CD4-positive, alpha-beta T cell treated with Interleukin-4 for 4 hours (primary cell): ENCODE results near the gene PPP2R3A.
"Not testable (repeated sequence)": the region's sequence is repeated elsewhere in the genome, so short reads cannot be mapped to it uniquely, and the experiment has no call there.

ENCODE experiments used
- DNase-seq: peaks from one replicate; pipeline ENCODE4 v3.0.0-alpha.2; 2020

Gene PPP2R3A

GRCh38 chr3:136171097-136171542 lies 205.6 kb downstream of the PPP2R3A start:
- no peak for DNase-seq

DNA sequence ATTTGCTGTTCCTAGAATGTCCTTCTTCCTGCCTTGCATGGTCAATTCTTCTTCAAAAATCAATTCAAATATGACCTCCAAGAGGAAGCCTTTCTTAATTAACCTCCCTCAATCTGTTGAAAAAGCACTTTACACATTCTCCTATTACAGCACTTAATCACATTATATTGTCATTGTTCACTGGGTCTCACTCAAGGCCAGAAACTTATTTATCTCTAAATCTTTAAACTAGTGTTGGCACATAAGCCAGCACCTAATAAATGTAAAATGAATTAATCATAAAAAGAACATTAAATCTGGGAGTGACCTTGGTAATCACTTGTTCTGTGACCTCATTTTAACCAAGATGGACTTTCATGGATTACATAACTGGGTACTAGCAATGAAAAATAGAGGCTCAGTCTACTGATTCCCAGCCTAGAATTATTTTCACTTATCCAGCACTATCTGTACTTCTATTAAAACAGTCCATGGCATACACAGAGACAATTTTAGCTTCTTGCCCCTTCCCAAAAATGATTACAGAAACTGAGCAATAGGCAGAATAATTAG lies 208.5 kb downstream of the PPP2R3A start:
- no peak for DNase-seq

GRCh38 chr3:136177876-136178275 lies 212.3 kb downstream of the PPP2R3A start:
- DNase-seq: no peak

DNA sequence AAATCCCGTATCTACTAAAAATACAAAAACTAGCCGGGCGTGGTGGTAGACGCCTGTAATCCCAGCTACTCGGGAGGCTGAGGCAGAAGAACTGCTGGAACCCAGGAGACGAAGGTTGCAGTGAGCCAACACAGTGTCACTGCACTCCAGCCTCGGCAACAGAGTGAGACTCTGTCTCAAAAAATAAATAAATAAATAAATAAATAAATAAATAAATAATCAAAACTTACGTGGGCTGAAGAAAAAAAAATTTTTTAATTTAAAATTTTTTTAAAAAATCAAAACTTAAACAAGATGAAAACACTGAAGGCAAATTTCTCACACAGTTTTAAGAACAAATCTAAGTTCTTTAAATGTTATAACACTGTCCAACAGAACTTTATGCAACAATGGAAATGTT lies 216.2 kb downstream of the PPP2R3A start:
- DNase-seq: no peak

- DNase-seq: no peak
Measured at GRCh38 chr3:136184703-136185102, 219.2 kb downstream of the PPP2R3A start.

- DNase-seq: no peak
Measured at GRCh38 chr3:136186344-136186743, 220.8 kb downstream of the PPP2R3A start.

DNA sequence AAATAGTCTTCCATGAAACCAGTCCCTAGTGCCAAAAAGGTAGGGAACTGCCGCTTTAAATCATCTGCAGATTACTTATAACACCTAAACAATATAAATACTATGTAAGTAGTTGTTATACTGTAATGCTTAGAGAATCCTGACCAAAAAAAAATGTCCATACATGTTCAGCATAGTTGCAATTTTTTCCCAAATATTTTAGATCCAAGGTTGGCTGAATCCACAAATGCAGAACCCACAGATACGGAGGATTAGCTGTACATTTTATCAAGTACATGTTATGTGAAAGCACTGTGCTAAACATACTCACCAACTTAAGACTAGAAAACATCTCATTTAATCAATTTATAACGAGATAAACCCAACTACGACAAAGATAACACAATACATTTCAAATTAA lies 221.3 kb downstream of the PPP2R3A start:
- DNase-seq: no peak

DNA sequence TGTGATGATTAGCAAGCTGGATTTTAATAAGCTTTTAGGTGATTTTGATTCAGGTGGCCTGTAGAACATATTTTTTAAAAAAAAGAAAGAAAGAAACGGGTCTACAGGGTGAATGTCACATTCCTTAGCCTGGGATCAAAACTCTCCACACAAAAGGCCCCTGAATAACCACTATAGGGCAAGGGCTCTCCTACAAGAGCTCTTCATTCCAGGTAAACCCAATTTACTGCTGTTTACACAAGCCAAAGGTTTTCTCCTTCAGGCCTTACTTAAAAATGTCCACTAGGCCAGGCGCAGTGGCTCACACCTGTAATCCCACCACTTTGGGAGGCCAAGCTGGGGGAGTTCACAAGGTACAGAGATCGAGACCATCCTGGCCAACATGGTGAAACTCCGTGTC lies 222.3 kb downstream of the PPP2R3A start:
- no peak for DNase-seq

GRCh38 chr3:136189043-136189442 lies 223.5 kb downstream of the PPP2R3A start:
- no peak for DNase-seq

DNA sequence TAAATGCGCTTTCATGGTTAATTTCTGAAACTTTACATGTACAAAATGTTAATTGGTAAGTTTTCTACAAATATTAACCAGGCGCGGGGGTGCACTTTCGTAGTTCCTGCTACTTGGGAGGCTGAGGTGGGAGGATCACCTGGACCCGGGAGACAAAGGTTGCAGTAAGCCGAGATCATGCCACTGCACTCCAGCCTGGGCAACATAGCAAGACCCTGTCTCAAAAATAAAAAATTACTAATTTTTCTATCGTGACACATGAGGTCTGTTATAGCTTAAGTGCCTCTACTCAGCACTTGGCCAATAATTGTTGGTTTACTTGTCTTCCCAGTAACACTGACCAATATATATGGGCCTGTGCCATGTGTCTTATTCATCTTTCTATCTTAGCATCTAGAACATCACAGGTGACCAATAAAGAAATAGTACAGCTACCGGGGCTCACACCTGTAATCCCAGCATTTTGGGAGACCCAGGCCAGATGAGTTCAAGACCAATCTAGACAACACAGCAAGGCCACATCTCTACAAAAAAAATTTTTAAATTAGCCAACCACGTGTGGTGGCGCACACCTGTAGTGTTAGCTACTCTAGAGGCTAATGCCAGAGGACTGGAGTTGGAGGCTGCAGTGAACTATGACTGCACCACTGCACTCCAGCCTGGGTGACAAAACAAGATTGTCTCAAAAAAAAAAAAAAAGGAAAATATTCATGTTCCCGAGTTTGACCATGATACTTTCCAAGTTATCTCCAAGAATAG lies 224.5 kb downstream of the PPP2R3A start:
- DNase-seq: no peak

DNA sequence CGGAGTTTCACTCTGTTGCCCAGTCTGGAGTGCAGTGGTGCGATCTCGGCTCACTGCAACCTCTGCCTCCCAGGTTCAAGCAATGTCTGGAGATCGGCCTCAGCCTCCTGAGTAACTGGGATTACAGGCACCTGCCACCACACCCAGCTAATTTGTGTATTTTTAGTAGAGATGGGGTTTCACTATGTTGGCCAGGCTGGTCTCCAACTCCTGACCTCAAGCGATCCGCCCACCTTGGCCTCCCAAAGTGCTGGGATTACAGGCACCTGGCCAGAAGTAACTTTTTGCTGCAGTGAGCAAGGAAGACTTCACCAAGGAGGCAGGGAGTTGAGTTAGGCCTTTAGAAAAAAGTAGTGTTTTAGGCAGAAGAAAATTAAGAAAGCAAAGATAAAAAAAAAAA lies 226.7 kb downstream of the PPP2R3A start:
- not testable (repeated sequence) for DNase-seq

GRCh38 chr3:136192831-136193230 lies 227.3 kb downstream of the PPP2R3A start:
- DNase-seq: no peak

DNA sequence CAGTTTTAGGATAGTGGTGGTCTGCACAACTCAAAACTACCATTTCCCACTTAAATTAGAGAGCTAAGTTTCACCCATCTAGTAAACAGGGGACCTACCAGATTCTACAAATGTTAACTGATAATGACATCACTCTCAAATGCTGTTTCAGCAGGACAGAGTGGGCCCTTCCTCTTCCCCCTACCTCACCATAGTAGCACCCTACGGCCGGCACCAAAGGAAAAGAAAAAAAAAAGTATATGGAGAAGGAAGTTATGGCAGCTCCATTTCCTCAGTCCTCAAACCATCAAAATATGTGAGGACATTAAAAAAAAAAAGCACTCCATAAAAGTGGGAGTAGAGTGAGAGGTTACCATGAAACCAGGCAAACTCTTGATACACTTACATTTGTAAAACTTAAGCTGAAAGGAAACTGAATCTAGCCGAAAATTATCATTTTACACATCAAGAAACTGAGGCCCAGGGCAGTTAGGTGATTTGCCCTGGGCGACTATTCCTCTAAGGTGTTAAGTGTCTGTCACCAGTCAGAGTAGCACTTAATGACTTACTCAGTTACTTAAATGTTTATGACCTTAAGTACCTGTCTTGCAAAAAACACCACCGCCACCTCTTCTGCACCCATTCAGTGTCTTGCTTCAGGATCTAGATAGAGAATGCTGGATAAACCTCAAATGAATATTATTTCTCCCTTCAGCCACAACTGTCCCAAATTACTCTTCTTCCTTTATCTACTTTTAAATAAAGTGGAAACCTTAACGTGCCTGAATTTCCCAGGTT lies 227.9 kb downstream of the PPP2R3A start:
- no peak for DNase-seq

DNA sequence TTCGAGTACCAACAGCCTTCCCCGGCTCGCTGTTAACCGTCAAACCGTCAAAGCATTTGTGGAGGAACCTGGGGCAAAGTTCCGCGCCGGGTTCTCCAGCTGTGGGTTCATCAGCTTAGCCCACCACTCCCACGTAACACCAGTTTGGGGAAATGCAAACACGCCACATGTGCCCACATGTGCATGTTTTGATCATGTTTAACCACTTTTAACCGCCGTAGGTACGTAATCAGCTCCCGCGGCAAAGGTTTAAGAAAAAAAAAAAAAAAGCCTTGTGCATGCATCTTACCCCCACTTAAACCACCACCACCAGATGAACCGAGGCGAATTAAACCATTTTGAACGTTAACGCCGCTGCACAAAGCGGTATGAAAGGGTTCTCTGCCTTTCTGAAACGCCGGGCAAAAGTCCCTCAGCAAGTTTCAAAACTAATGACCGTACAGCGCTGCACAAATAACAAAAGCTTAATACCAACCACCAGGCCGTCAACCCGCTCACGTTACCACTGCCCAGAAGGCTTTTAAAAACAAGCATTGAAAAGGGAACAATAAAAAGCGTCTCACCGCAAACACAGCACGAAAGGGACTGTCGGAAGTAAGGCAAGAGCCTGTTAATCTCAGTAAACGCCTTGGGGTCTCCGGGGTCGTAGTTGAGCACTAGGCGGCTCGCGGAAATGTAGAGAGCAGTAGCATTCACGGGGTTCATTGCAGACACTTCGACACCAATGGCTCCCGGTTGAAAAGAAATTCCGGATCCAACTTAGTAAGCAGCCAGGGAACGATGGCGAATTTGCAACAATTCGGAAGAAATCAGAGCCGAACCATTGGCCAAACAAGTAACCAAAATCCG lies 229.1 kb downstream of the PPP2R3A start:
- peak; percentile 67 for DNase-seq

- peak; percentile 75 for DNase-seq
Measured at GRCh38 chr3:136195258-136196063, 229.9 kb downstream of the PPP2R3A start.

DNA sequence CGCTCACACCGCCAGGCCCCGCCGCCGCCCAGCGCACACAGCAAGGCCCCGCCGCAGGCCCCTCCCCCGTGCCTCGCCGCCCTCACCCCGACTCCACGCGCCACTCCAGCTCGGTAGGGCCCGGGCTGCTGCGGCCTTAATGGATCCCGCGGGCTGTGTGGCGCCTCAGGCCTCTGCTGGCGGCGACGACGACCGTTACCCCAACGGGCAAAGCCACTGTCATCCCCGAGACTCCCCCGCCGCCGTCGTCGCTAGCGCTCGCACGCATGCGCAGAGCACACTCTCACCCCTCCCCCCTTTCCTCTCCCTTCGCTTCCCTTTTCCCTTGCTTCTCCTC lies 230.5 kb downstream of the PPP2R3A start, which contains the start of gene MSL2:
Gene MSL2 (minus strand): TSS at position 272 of the 337 bp plus-strand sequence. CDS start 1,222 bp downstream, outside the sequence.
- DNase-seq: no peak

GRCh38 chr3:136196401-136197158 lies 231.1 kb downstream of the PPP2R3A start:
- DNase-seq: peak; percentile 99

DNA sequence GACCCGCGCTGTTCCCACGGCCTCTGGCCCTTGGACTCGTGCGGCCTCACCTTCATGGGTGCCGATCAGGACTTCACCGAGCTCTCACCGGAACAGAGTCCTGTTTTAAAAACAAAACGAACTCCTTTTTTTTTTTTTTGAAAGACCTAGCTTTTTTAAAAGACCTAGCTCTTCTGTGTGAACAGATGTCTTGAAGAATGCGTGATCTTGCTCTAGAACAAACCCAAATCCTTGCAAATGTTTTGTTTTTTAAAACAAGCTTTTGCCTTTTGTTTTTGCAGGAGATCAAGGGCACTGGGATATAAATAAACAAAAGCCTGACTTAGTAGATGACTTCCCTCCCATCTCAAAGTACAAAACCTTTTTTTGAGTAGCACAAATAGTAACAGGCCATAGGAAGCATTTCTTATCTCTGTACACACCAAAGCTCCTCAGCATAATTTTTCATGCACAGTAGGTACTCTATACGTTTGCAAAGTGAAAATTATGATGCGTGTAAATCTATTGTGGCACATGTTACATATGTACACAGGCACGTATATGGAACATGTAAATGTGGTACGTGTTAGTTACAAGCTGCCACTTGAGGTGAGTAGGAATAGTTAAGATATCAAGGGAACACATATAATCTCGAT lies 231.7 kb downstream of the PPP2R3A start:
- no peak for DNase-seq
